GM10266 (cell line): ENCODE data around the gene CRHR2.
"Not testable (repeated sequence)": the region's sequence is repeated elsewhere in the genome, so short reads cannot be mapped to it uniquely, and the experiment has no call there.

Experiments used
- DNase-seq: peaks from one replicate; pipeline ENCODE4 v3.0.0; 2012; ENCODE audit errors: extremely low spot score
- CTCF ChIP-seq: IDR thresholded peaks from 2 replicates; pipeline ENCODE4 v1.5.1; 2012; ENCODE audit warnings: mild to moderate bottlenecking, low read depth; ENCODE audit not compliant: control insufficient read depth, insufficient read depth; ENCODE audit errors: missing control alignments

The CRHR2 gene

GRCh38 chr7:30726296-30727006, 44.2 kb upstream of the CRHR2 start:
- TF ChIP-seq CTCF = no peak
- DNase-seq = no peak

DNA sequence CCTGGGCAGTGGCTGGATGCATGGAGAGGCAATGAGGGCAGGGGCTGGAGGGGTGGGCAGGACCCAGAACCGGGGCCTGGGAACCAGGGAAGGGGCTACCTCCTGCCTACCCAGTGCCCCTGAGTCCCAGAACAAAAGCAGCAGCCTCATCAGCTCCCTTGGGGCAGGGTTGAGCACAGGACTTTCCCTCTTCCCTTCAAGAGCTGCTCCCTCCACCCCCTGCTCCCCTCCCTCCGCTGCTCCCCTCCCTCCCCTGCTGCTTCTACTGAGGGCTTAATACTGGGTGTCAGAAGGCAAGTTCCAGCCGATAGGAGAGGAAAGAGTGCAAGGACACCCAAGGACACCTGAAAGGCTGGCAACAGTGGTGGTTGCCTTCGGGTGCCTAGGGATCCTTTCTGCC, 41.5 kb upstream of the CRHR2 start:
- no peak for DNase-seq

DNA sequence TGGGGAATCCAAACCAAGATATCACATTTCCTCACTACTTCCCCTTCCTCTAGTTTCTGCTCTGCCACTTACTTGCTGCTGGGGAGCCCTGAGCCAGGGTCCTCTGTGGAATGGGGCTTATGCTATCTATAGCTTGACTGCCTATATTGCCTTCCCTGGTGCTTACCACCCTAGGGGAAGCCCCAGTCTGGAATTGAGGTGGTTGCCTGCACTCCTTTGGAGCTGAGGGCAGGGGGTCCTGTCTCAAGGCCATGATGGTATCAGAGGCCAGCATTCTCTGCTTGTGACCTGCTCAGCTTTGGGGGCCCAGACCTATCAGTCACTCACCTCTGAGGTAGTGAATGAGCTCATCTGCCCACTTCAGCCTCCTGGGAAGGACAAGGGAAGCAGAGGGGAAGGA, 40.4 kb upstream of the CRHR2 start:
- TF ChIP-seq CTCF = no peak
- DNase-seq = no peak

More for the DNA sequence above, 41.5 kb upstream of the CRHR2 start:
- TF ChIP-seq CTCF = no peak

- DNase-seq = no peak
- TF ChIP-seq CTCF = no peak
Observed at GRCh38 chr7:30722187-30722586, 39.9 kb upstream of the CRHR2 start.

- no peak for DNase-seq
- TF ChIP-seq CTCF = no peak
Observed at GRCh38 chr7:30721211-30721610, 39.0 kb upstream of the CRHR2 start.

GRCh38 chr7:30719434-30719833, 37.2 kb upstream of the CRHR2 start:
- DNase-seq = not testable (repeated sequence)

DNA sequence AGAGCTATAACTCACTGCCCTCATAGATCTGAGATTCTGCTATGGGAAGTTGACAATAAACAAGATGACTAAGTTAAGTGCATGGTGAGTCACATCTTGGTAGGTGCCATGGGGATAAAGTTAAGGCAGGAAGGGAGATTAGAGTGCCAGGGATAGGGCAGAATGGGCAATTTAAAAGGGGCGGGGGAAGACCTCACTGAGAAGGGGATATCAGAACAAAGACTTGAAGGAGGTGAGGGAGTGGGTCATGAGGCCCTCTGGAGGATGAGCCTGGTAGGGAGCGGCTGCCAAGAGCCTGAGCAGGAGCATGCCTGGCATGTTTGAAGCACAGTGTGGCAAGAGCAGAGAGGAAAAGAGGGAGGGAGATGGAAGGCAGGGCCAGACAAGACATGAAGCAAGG, 34.9 kb upstream of the CRHR2 start:
- TF ChIP-seq CTCF = no peak
- DNase-seq = no peak

DNA sequence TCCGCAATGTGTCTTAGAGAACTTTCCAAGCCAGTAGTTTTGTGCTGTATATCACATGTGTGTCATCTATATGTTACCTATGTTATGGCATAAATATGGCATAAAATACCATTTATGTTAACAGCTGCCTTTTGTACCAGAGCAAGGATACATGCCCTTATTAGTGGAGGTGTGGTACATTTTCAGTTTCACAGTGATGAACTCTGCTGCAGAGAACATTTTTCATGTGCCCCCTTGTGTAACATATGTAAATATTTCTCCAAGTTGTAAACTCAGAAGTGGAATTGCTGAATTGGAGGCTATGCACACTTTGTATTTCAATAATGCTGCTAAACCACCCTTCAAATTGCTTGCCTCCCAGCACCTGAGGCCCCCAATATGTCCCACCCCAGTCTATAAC, 31.9 kb upstream of the CRHR2 start:
- no peak for TF ChIP-seq CTCF
- no peak for DNase-seq
